ENCODE measurements around the gene STAB2. TPM values are rescaled to one million over a fixed set of nuclear protein-coding genes. Genes with fewer than 3 reads are reported as not detected.

Gene STAB2
- total and polyA plus RNA-seq, 2 of the 4 experiments (the other 2 are of a cell fraction) = not detected

DNA sequence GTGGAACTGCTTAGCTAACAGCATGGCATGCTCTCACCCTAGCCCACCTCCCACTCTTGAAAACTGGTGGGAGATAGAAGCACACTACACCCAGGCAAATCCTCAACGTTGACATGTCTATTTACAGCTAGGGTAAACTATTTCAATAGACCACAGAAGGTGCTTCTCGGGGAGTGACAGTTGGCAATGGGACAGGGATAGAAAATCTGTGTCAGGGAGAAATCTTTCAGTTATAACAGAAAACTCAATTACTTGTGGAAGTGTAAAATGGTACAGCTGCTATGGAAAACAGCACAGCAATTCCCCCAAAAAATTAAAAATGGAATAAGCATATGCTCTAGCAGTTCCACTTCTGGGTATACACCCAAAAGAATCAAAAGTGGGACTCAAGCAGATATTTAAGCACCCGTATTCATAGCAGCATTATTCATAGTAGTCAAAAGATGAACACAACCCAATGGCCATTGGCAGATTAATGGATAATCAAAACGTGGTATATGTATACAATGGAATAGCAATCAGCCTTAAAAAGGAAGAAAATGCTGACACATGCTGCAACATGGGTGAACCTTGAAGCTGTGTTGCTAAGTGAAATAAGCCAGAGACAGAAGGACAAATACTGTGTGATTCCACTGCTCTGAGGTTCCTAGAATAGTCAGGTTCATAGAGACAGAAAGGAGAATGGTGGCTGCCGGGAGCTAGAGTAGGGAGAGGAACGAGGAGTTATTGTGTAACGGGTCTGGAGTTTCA lies 92.5 kb downstream of the STAB2 start:
- dilution Hi-C loops (cut with HindIII; ENCODE audit: low sequenced_read_pairs, unreplicated experiment) (no loop called here), intact Hi-C loops (cut with micrococcal nuclease) (no loop called here), in situ Hi-C loops (cut with MboI; ENCODE audit: low sequenced_read_pairs) (no loop called here)
- no peak overlapping the region for H2BK5ac ChIP-seq (ENCODE audit: low read depth, low read length, poor library complexity, severe bottlenecking)
- no peak overlapping the region for H2AK9ac ChIP-seq (replicated peaks; ENCODE audit: low read depth, low read length, poor library complexity)
- H3K27ac ChIP-seq (ENCODE audit: insufficient read depth, low read length) = no peak overlapping the region
- H3K9me3 ChIP-seq (ENCODE audit: control insufficient read depth, insufficient read depth, low read length) = no peaks in the 10 kb centered on the region
- WGBS, 2 experiments (ENCODE audit: extremely low coverage in 2 of 2, insufficient read length in 1 of 2) = 86% methylated on average over 1 of the region's 7 CpGs; no CpG with 5 or more reads in 1 of the 2 experiments
- H3K9ac ChIP-seq (ENCODE audit: low read depth, low read length) = no peak overlapping the region
- no peak overlapping the region for H4K5ac ChIP-seq (ENCODE audit: low read depth, low read length)
- H4K20me1 ChIP-seq (ENCODE audit: insufficient read depth, low read length) = no peaks in the 10 kb centered on the region
- H3K23ac ChIP-seq (ENCODE audit: low read depth, low read length) = no peak overlapping the region
- no peak overlapping the region for H2AK5ac ChIP-seq (ENCODE audit: low read depth, low read length)
- no peak overlapping the region for H2BK15ac ChIP-seq (ENCODE audit: low read depth, low read length)
- no peak overlapping the region for H3K14ac ChIP-seq (replicated peaks; ENCODE audit: low read depth, low read length)
- no peak overlapping the region for H4K91ac ChIP-seq (ENCODE audit: insufficient read depth, low read depth, low read length)
- no peaks in the 10 kb centered on the region for H3K9me1 ChIP-seq (ENCODE audit: insufficient read depth, low read length)
- no peak overlapping the region for H3K18ac ChIP-seq (ENCODE audit: low read depth, low read length)
- no TSS peak for BruUV-seq (replicated peaks)
- ChIA-PET POLR2A (ENCODE audit: unreplicated experiment) (no interaction called here), CTCF (interaction anchor here (0.6 kb wide), 1 partner anchor 52 kb away, joined by 3 read pairs; no protein-coding TSS in a partner anchor)
- H2BK20ac ChIP-seq (ENCODE audit: low read depth, low read length) = no peak overlapping the region
- no peak for ATAC-seq (ENCODE audit: low read depth)
- H3K4me1 ChIP-seq (ENCODE audit: control insufficient read depth, insufficient read depth, low read length) = no peaks in the 10 kb centered on the region
- H3K4me3 ChIP-seq (ENCODE audit: insufficient read depth, low read depth, low read length) = no peak overlapping the region
- no peaks in the 10 kb centered on the region for H3K79me1 ChIP-seq (ENCODE audit: low read depth in 1 of 2, low read length in 2 of 2)
- DNase-seq = no peak
- peaks cover 7% of the 10 kb centered on the region for H3K27me3 ChIP-seq (ENCODE audit: control insufficient read depth, insufficient read depth, low read length)
- H4K8ac ChIP-seq (ENCODE audit: low read depth in 2 of 2, low read length in 2 of 2) = no peak overlapping the region
- H3K4me2 ChIP-seq (ENCODE audit: low read depth, low read length) = no peak overlapping the region
- no peak overlapping the region for H3K56ac ChIP-seq (ENCODE audit: extremely low read depth, insufficient read depth, low read length)
- no peak overlapping the region for H2AFZ ChIP-seq (replicated peaks; ENCODE audit: low read length, poor library complexity)
- H2BK120ac ChIP-seq (ENCODE audit: low read depth, low read length) = no peak overlapping the region
- no peak for TF ChIP-seq ELK1 (IDR thresholded peaks at IDR 0.05; ENCODE audit: borderline replicate concordance, low read depth, low read length)
- TF ChIP-seq, protein P1, sequence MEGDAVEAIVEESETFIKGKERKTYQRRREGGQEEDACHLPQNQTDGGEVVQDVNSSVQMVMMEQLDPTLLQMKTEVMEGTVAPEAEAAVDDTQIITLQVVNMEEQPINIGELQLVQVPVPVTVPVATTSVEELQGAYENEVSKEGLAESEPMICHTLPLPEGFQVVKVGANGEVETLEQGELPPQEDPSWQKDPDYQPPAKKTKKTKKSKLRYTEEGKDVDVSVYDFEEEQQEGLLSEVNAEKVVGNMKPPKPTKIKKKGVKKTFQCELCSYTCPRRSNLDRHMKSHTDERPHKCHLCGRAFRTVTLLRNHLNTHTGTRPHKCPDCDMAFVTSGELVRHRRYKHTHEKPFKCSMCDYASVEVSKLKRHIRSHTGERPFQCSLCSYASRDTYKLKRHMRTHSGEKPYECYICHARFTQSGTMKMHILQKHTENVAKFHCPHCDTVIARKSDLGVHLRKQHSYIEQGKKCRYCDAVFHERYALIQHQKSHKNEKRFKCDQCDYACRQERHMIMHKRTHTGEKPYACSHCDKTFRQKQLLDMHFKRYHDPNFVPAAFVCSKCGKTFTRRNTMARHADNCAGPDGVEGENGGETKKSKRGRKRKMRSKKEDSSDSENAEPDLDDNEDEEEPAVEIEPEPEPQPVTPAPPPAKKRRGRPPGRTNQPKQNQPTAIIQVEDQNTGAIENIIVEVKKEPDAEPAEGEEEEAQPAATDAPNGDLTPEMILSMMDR (conservative IDR thresholded peaks at IDR 0.05; ENCODE audit: low read depth, low read length) = no peak
- TF ChIP-seq RFX5 (IDR thresholded peaks at IDR 0.05; ENCODE audit: low read depth, low read length) = no peak
- TF ChIP-seq CHD1 (IDR thresholded peaks at IDR 0.05; ENCODE audit: low read depth, low read length) = no peak
- TF ChIP-seq NFE2L2 (IDR thresholded peaks at IDR 0.05; ENCODE audit: low read depth, low read length) = no peak
- no peak for TF ChIP-seq POLR2A (IDR thresholded peaks at IDR 0.05; ENCODE audit: low read depth, low read length)
- no peak for TF ChIP-seq FOS (IDR thresholded peaks at IDR 0.05; ENCODE audit: low read depth, low read length)
- TF ChIP-seq MXI1 (IDR thresholded peaks at IDR 0.05; ENCODE audit: borderline replicate concordance, low read depth, low read length) = no peak
- no peak for TF ChIP-seq USF2 (IDR thresholded peaks at IDR 0.05; ENCODE audit: low read depth, low read length)
- TF ChIP-seq CEBPB (IDR thresholded peaks at IDR 0.05; ENCODE audit: low read depth, low read length) = no peak
- TF ChIP-seq RAD21 (IDR thresholded peaks at IDR 0.05; ENCODE audit: low read length) = no peak
- H3K4ac ChIP-seq (ENCODE audit: low read depth, low read length) = no peak overlapping the region
- no peaks in the 10 kb centered on the region for H3K36me3 ChIP-seq (ENCODE audit: control insufficient read depth, insufficient read depth, low read length)
